ENCODE results near the gene SEMA4D. TPM values are rescaled to one million over a fixed set of nuclear protein-coding genes. Genes with fewer than 3 reads are reported as not detected.

Gene SEMA4D
- total and polyA plus RNA-seq, 9 of the 15 experiments (the other 6 are each of a cell fraction or from before 2014, with no cell fraction given), result 0.38 to 5.1 (median 1.8) TPM

DNA sequence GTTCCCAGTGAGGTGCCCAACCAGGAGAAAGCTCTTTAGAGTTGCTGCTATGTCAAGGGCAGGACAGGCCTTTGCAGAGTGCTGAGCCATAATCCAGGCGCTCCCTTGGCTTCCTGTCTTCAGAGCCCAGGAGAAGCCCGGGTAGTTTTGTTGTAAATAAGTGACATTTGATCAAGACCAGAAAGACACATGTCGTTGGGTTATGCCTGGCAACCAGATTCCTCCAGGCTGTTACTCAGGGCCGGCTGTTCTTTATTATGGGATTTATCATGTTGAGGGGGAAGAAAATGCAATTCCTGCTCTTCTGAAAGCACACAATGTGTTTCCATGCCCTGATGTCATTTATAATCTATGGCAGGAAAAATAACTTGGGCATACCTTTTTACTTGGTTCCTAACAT, 39.3 kb upstream of the SEMA4D start:
- Histone ChIP-seq H2AFZ (ENCODE audit: low read depth, low read length) (no peak overlapping the region), H3K4me2 (ENCODE audit: insufficient read depth, low read length) (no peak overlapping the region), H4K20me1 (replicated peaks; ENCODE audit: control insufficient read depth, insufficient read depth, low read length) (no peaks in the 10 kb centered on the region), H3K36me3 (ENCODE audit: control insufficient read depth, insufficient read depth, low read length) (no peaks in the 10 kb centered on the region), H3K27ac (ENCODE audit: extremely low read depth, low read depth, low read length) (no peak overlapping the region), H3K27me3 (ENCODE audit: control insufficient read depth in 2 of 2, insufficient read depth in 2 of 2, low read length in 2 of 2) (peaks cover 0 to 4% of the 10 kb centered on the region in 2 experiments; a peak in 1 of 5 replicates), H3K9ac (ENCODE audit: insufficient read depth in 1 of 2, low read depth in 2 of 2, low read length in 2 of 2) (no peak overlapping the region), H3K4me3 (no peak overlapping the region), H3K9me1 (ENCODE audit: control insufficient read depth, insufficient read depth, low read length) (no peaks in the 10 kb centered on the region), H3K79me2 (ENCODE audit: control insufficient read depth, insufficient read depth, low read length) (no peaks in the 10 kb centered on the region), H3K9me3 (replicated peaks; ENCODE audit: control insufficient read depth, insufficient read depth, low read depth, low read length) (no peaks in the 10 kb centered on the region), H3K4me1 (replicated peaks in 1 of 2; ENCODE audit: control insufficient read depth in 2 of 2, insufficient read depth in 2 of 2, low read length in 2 of 2) (no peaks in the 10 kb centered on the region; a peak in 1 of 5 replicates)
- FAIRE-seq (no peak), ATAC-seq (no peak), DNase-seq (ENCODE audit: extremely low read depth in 1 of 4, low spot score in 3 of 4) (no peak)
- intact Hi-C loops (cut with micrococcal nuclease), result no loop called here
- WGBS (ENCODE audit: insufficient coverage, low coverage, missing lambda C conversion rate), result 2% methylated on average over 4 of the region's 4 CpGs
- no TSS peak for BruUV-seq (replicated peaks)
- TF ChIP-seq ZNF644 (tag; IDR thresholded peaks at IDR 0.05; ENCODE audit: low read depth) (no peak), HSF4 (CRISPR knock-in tag; IDR thresholded peaks at IDR 0.05; ENCODE audit: borderline replicate concordance) (no peak), TEAD2 (tag; IDR thresholded peaks at IDR 0.05) (no peak), TRIM24 (IDR thresholded peaks at IDR 0.05) (no peak), NCOA4 (IDR thresholded peaks at IDR 0.05; ENCODE audit: partially characterized antibody) (no peak), TCF7L2 (IDR thresholded peaks at IDR 0.05; ENCODE audit: low read depth, low read length) (no peak), ZNF444 (CRISPR knock-in tag; IDR thresholded peaks at IDR 0.05) (no peak), ZNF507 (tag; conservative IDR thresholded peaks at IDR 0.05) (no peak)
- TF ChIP-seq, protein P1, sequence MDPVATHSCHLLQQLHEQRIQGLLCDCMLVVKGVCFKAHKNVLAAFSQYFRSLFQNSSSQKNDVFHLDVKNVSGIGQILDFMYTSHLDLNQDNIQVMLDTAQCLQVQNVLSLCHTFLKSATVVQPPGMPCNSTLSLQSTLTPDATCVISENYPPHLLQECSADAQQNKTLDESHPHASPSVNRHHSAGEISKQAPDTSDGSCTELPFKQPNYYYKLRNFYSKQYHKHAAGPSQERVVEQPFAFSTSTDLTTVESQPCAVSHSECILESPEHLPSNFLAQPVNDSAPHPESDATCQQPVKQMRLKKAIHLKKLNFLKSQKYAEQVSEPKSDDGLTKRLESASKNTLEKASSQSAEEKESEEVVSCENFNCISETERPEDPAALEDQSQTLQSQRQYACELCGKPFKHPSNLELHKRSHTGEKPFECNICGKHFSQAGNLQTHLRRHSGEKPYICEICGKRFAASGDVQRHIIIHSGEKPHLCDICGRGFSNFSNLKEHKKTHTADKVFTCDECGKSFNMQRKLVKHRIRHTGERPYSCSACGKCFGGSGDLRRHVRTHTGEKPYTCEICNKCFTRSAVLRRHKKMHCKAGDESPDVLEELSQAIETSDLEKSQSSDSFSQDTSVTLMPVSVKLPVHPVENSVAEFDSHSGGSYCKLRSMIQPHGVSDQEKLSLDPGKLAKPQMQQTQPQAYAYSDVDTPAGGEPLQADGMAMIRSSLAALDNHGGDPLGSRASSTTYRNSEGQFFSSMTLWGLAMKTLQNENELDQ (CRISPR knock-in tag; IDR thresholded peaks at IDR 0.05; ENCODE audit: borderline replicate concordance), result no peak
- TF ChIP-seq, protein P2, sequence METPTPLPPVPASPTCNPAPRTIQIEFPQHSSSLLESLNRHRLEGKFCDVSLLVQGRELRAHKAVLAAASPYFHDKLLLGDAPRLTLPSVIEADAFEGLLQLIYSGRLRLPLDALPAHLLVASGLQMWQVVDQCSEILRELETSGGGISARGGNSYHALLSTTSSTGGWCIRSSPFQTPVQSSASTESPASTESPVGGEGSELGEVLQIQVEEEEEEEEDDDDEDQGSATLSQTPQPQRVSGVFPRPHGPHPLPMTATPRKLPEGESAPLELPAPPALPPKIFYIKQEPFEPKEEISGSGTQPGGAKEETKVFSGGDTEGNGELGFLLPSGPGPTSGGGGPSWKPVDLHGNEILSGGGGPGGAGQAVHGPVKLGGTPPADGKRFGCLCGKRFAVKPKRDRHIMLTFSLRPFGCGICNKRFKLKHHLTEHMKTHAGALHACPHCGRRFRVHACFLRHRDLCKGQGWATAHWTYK (CRISPR knock-in tag; IDR thresholded peaks at IDR 0.05), result no peak
- TF ChIP-seq, protein P3, sequence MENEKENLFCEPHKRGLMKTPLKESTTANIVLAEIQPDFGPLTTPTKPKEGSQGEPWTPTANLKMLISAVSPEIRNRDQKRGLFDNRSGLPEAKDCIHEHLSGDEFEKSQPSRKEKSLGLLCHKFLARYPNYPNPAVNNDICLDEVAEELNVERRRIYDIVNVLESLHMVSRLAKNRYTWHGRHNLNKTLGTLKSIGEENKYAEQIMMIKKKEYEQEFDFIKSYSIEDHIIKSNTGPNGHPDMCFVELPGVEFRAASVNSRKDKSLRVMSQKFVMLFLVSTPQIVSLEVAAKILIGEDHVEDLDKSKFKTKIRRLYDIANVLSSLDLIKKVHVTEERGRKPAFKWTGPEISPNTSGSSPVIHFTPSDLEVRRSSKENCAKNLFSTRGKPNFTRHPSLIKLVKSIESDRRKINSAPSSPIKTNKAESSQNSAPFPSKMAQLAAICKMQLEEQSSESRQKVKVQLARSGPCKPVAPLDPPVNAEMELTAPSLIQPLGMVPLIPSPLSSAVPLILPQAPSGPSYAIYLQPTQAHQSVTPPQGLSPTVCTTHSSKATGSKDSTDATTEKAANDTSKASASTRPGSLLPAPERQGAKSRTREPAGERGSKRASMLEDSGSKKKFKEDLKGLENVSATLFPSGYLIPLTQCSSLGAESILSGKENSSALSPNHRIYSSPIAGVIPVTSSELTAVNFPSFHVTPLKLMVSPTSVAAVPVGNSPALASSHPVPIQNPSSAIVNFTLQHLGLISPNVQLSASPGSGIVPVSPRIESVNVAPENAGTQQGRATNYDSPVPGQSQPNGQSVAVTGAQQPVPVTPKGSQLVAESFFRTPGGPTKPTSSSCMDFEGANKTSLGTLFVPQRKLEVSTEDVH (IDR thresholded peaks at IDR 0.05; ENCODE audit: low read depth, partially characterized antibody), result no peak
- in situ Hi-C loops (cut with MboI), result no loop called here
- ChIA-PET POLR2A (no interaction called here), CTCF (ENCODE audit: low intra/inter-chr PET ratio) (no interaction called here)

Data from K562 (cell line).